ACC112 (cell line): Measurements from ENCODE around the gene RABGGTA.

Source experiments
- H2AFZ ChIP-seq: fragments of 200-600 bp; sonication (generic); one replicate; pipeline ENCODE4 v1.6.0; 2017; ENCODE audit warnings: antibody characterized with exemption, low read length; ENCODE audit not compliant: unreplicated experiment
- H3K27ac ChIP-seq: fragments of 200-600 bp; sonication (generic); 2 replicates; pipeline ENCODE4 v1.5.1; 2014; ENCODE audit warnings: low read depth, mild to moderate bottlenecking, antibody characterized with exemption, low read length, moderate library complexity
- H3K27me3 ChIP-seq: fragments of 200-600 bp; sonication (generic); 2 replicates; pipeline ENCODE4 v1.6.1; 2014; ENCODE audit warnings: mild to moderate bottlenecking, antibody characterized with exemption, low read length, moderate library complexity, mixed read lengths; ENCODE audit not compliant: insufficient read depth
- H3K36me3 ChIP-seq: fragments of 200-600 bp; sonication (generic); 2 replicates; pipeline ENCODE4 v1.6.1; 2016; ENCODE audit warnings: mild to moderate bottlenecking, antibody characterized with exemption, low read length, moderate library complexity, mixed read lengths; ENCODE audit not compliant: insufficient read depth
- H3K4me1 ChIP-seq: fragments of 200-600 bp; sonication (generic); one replicate; pipeline ENCODE4 v1.6.1; 2016; ENCODE audit warnings: low read length, mixed read lengths; ENCODE audit not compliant: insufficient read depth, unreplicated experiment, control insufficient read depth
- H3K4me3 ChIP-seq: fragments of 200-600 bp; sonication (generic); 2 replicates; pipeline ENCODE4 v1.5.1; 2014; ENCODE audit warnings: mild to moderate bottlenecking, low read depth, low read length
- H3K79me2 ChIP-seq: fragments of 200-600 bp; sonication (generic); one replicate; pipeline ENCODE4 v1.6.0; 2016; ENCODE audit warnings: low read length; ENCODE audit not compliant: control insufficient read depth, unreplicated experiment, insufficient read depth

RABGGTA gene

DNA sequence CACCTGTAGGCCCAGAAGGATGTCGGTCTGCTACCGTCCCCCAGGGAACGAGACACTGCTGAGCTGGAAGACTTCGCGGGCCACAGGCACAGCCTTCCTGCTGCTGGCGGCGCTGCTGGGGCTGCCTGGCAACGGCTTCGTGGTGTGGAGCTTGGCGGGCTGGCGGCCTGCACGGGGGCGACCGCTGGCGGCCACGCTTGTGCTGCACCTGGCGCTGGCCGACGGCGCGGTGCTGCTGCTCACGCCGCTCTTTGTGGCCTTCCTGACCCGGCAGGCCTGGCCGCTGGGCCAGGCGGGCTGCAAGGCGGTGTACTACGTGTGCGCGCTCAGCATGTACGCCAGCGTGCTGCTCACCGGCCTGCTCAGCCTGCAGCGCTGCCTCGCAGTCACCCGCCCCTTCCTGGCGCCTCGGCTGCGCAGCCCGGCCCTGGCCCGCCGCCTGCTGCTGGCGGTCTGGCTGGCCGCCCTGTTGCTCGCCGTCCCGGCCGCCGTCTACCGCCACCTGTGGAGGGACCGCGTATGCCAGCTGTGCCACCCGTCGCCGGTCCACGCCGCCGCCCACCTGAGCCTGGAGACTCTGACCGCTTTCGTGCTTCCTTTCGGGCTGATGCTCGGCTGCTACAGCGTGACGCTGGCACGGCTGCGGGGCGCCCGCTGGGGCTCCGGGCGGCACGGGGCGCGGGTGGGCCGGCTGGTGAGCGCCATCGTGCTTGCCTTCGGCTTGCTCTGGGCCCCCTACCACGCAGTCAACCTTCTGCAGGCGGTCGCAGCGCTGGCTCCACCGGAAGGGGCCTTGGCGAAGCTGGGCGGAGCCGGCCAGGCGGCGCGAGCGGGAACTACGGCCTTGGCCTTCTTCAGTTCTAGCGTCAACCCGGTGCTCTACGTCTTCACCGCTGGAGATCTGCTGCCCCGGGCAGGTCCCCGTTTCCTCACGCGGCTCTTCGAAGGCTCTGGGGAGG is 39.5 kb upstream of the RABGGTA start, which contains the start of gene LTB4R:
Gene LTB4R, plus strand, starts transcription at position 857 of the 959 bp plus-strand sequence. CDS start 4,150 bp downstream, outside the sequence.
- Histone ChIP-seq H2AFZ (peak within 1 kb of the TSS; percentile 49), H3K4me3 (peak within 1 kb of the TSS; percentile 70)

DNA sequence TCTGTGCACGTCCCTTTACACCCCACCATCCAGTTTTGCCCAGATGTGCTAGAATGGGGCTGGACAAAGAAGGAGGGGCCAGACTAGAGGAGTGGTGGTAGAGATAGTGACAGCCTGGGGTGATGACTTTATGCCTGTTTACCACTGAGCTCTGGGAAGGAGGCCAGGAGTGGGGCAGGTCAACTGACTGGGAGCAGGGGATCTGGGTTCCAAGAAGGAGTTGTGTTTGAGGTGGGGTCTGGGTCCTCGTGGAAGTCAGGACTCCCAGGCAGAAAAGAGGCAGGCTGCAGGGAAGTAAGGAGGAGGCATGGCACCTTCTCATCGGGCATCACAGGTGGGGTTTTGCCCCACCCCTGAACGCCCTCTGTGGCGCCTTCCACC is 38.9 kb upstream of the RABGGTA start:
- Histone ChIP-seq H2AFZ (no peak overlapping the region), H3K79me2 (no peaks in the 10 kb centered on the region), H3K27ac (no peak overlapping the region), H3K4me3 (peak overlapping the region; percentile 70), H3K27me3 (no peaks in the 10 kb centered on the region), H3K4me1 (peaks cover 29% of the 10 kb centered on the region), H3K36me3 (peaks cover 7% of the 10 kb centered on the region)

More for the DNA sequence above, 39.5 kb upstream of the RABGGTA start, which contains the start of gene LTB4R:
- Histone ChIP-seq H3K27me3 (no peaks in the 10 kb centered on the region), H3K36me3 (peaks cover 3% of the 10 kb centered on the region), H3K79me2 (no peaks in the 10 kb centered on the region), H3K4me1 (peaks cover 29% of the 10 kb centered on the region), H3K27ac (peak within 1 kb of the TSS; percentile 33; the same call in 1 of the 2 replicates)

DNA sequence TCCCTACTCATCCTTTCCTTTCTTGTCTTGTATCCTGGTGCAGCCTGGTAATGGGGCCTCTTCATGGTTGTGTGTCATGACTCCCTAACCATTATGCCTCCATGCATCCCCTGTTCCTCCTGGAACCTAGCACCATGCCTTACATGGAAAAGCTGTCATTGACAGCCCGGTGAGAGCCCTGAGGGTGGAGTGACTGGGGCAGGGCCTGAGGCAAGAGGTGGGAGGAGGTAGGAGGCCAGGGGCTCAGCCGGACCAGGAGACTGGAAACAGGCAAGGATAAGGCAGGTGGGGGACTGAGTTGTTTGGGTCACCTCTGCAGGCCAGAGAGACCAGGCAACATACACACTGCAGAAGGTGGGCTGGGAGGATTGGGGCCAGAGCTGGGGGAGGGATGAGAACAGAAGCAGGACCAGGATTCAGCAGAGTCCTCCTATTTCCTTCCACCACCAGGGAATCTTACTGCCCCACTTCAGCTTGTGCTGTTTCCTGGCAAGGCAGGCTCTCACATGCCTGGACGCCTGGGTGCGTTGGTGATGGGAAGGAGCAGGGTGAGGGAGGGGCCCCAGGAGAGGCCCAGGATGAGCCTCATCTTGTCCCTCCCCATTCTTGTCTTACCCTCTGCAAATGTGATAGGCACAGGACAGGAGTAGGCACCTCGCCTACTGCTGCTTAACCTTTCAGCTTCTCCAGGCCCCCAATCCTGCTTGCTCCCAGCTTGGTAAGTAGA is 38.3 kb upstream of the RABGGTA start, which contains the start of gene LTB4R2:
Gene LTB4R2, plus strand, starts transcription at position 603 of the 727 bp plus-strand sequence. CDS start 525 bp downstream, outside the sequence.
- Histone ChIP-seq H3K4me3 (peak within 1 kb of the TSS; percentile 70), H2AFZ (no peak within 1 kb of the TSS), H3K36me3 (peaks cover 7% of the 10 kb centered on the region)

GRCh38 chr14:24308342-24309124 is 37.1 kb upstream of the RABGGTA start:
- no peaks in the 10 kb centered on the region for H3K27me3 ChIP-seq
- no peak overlapping the region for H3K4me3 ChIP-seq
- H3K79me2 ChIP-seq, result no peaks in the 10 kb centered on the region
- H3K27ac ChIP-seq, result no peak overlapping the region
- peaks cover 29% of the 10 kb centered on the region for H3K4me1 ChIP-seq
- peaks cover 11% of the 10 kb centered on the region for H3K36me3 ChIP-seq
- no peak overlapping the region for H2AFZ ChIP-seq

More for the DNA sequence above, 38.3 kb upstream of the RABGGTA start, which contains the start of gene LTB4R2:
- Histone ChIP-seq H3K27ac (no peak within 1 kb of the TSS), H3K4me1 (peaks cover 29% of the 10 kb centered on the region), H3K27me3 (no peaks in the 10 kb centered on the region), H3K79me2 (no peaks in the 10 kb centered on the region)

GRCh38 chr14:24307575-24308341 is 36.4 kb upstream of the RABGGTA start, which contains the start of gene CIDEB:
Gene CIDEB (minus strand): TSS chr14:24307977. CDS start chr14:24307858, 119 bp downstream.
- no peaks in the 10 kb centered on the region for H3K79me2 ChIP-seq
- H3K4me3 ChIP-seq, result no peak within 1 kb of the TSS
- no peaks in the 10 kb centered on the region for H3K27me3 ChIP-seq
- peaks cover 11% of the 10 kb centered on the region for H3K36me3 ChIP-seq
- peaks cover 29% of the 10 kb centered on the region for H3K4me1 ChIP-seq
- no peak within 1 kb of the TSS for H3K27ac ChIP-seq
- no peak within 1 kb of the TSS for H2AFZ ChIP-seq

DNA sequence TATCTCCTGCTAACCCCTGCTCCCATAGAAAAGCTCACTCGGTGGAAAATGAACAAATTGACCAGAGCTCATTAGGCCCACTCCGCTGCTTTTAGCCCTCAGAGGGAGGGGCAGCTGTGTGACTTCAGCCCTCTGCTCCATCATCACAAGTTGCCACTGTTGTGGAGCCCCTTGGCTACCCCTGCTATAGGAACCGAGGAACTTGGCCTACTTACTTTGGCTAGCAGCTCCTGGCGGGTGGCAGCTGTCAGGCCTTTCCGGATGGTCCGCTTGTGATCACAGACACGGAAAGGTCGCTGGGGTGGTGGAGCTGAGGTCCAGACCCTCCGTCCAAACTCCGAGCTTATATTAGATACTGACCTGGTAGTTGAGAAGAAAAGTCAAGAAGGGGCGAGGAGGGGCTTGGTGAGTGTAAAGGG is 35.8 kb upstream of the RABGGTA start:
- H3K27ac ChIP-seq, result no peak overlapping the region
- H3K36me3 ChIP-seq, result peaks cover 12% of the 10 kb centered on the region
- peaks cover 27% of the 10 kb centered on the region for H3K4me1 ChIP-seq
- no peaks in the 10 kb centered on the region for H3K27me3 ChIP-seq
- H2AFZ ChIP-seq, result no peak overlapping the region
- H3K79me2 ChIP-seq, result no peaks in the 10 kb centered on the region
- no peak overlapping the region for H3K4me3 ChIP-seq

DNA sequence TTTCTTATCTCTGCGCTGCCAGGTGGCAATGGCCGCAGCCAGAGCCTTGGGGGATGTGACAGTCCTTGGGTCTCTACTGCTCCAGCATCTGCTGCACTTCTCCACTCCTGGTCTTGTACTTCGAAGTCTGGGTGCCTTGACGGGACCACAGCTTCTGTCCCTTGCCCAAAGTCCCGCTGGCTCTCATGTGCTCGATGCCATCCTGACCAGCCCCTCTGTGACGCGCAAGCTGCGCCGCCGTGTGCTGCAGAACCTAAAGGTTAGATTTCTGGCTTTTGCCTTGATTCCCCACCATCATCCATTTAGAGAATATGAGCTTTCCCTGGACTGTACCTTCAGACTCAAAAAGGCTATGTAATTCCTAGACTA is 32.6 kb upstream of the RABGGTA start:
- Histone ChIP-seq H2AFZ (no peak overlapping the region), H3K4me1 (peaks cover 12% of the 10 kb centered on the region), H3K27me3 (no peaks in the 10 kb centered on the region), H3K36me3 (peaks cover 17% of the 10 kb centered on the region), H3K27ac (no peak overlapping the region), H3K79me2 (peaks cover 20% of the 10 kb centered on the region), H3K4me3 (no peak overlapping the region)

- peaks cover 10% of the 10 kb centered on the region; the same call in 1 of the 2 replicates for H3K36me3 ChIP-seq
These were observed 29.1 kb upstream of the RABGGTA start for GRCh38 chr14:24300326-24300980.

More at GRCh38 chr14:24300326-24300980, 29.1 kb upstream of the RABGGTA start:
- Histone ChIP-seq H2AFZ (no peak overlapping the region), H3K27me3 (no peaks in the 10 kb centered on the region), H3K4me1 (peaks cover 25% of the 10 kb centered on the region), H3K27ac (no peak overlapping the region), H3K4me3 (peak overlapping the region; percentile 92), H3K79me2 (peaks cover 20% of the 10 kb centered on the region)
